HG03575 (cell line): ENCODE measurements around the gene MYCBPAP.

Experiments used
- ATAC-seq: cut with Tn5 transposase; IDR thresholded peaks from one replicate; pipeline ENCODE4 v1.9.1; 2021; ENCODE audit not compliant: unreplicated experiment, insufficient number of reproducible peaks, low FRiP score; ENCODE audit errors: extremely low read depth

MYCBPAP gene

GRCh38 chr17:50511058-50511457, 2.8 kb downstream of the MYCBPAP start:
- peak; percentile 42 for ATAC-seq

GRCh38 chr17:50513495-50513894, 5.3 kb downstream of the MYCBPAP start:
- no peak for ATAC-seq

- ATAC-seq: no peak
Measured at GRCh38 chr17:50514388-50514787, 6.1 kb downstream of the MYCBPAP start.

GRCh38 chr17:50514936-50515702, 6.9 kb downstream of the MYCBPAP start:
- ATAC-seq: no peak

- ATAC-seq: no peak
Measured at GRCh38 chr17:50517011-50517410, 8.8 kb downstream of the MYCBPAP start.

GRCh38 chr17:50517504-50518383, 9.5 kb downstream of the MYCBPAP start:
- ATAC-seq: no peak

- no peak for ATAC-seq
Measured at GRCh38 chr17:50518384-50519023, 10.3 kb downstream of the MYCBPAP start.

- ATAC-seq: no peak
Measured at GRCh38 chr17:50519141-50519834, 11.0 kb downstream of the MYCBPAP start.

- no peak for ATAC-seq
Measured at GRCh38 chr17:50520483-50520882, 12.2 kb downstream of the MYCBPAP start.

- no peak for ATAC-seq
Measured at GRCh38 chr17:50521514-50521913, 13.3 kb downstream of the MYCBPAP start.

GRCh38 chr17:50522766-50523165, 14.5 kb downstream of the MYCBPAP start:
- no peak for ATAC-seq

GRCh38 chr17:50523208-50523607, 15.0 kb downstream of the MYCBPAP start:
- no peak for ATAC-seq

GRCh38 chr17:50524838-50525237, 16.6 kb downstream of the MYCBPAP start:
- ATAC-seq: no peak

GRCh38 chr17:50527155-50527762, 19.0 kb downstream of the MYCBPAP start:
- no peak for ATAC-seq

GRCh38 chr17:50527949-50528474, 19.8 kb downstream of the MYCBPAP start:
- no peak for ATAC-seq

- ATAC-seq: no peak
Measured at GRCh38 chr17:50529849-50530248, 21.6 kb downstream of the MYCBPAP start.

GRCh38 chr17:50531428-50532025, 23.3 kb downstream of the MYCBPAP start:
- ATAC-seq: no peak

- no peak for ATAC-seq
Measured at GRCh38 chr17:50532452-50533024, 24.3 kb downstream of the MYCBPAP start, which contains the start of gene EPN3. Gene EPN3 (plus strand): TSS chr17:50532735. CDS start chr17:50536557, 3,822 bp downstream.
